OCI-LY7 (cell line): ENCODE results near the gene FOXP1. TPM values are rescaled to one million over a fixed set of nuclear protein-coding genes. Genes with fewer than 3 reads are reported as not detected.

ENCODE experiments used
- BruUV-seq: library from RNA; stranded (reverse); fragments of 400-500 nt; replicated peaks from 2 replicates; lab custom pipeline; 2021; lab: Mats Ljungman, UMichigan
- CTCF ChIA-PET: fragments of 300-600 bp; sonication (Branson Sonifier 250); formaldehyde crosslinking; loops from one replicate; lab custom pipeline; 2022; ENCODE audit warnings: antibody characterized with exemption; ENCODE audit not compliant: unreplicated experiment; lab: Charles Lee
- POLR2A ChIA-PET: fragments of 300-600 bp; sonication (Branson Sonifier 250); formaldehyde crosslinking; loops from one replicate; lab custom pipeline; 2022; ENCODE audit warnings: antibody characterized with exemption; lab: Charles Lee
- DNase-seq: peaks from one replicate; pipeline ENCODE4 v3.0.0-alpha.2; 2015; ENCODE audit warnings: low spot score
- H2AFZ ChIP-seq: fragments of 200-600 bp; sonication (generic), shearing (Covaris generic); 2 replicates; pipeline ENCODE4 v1.6.1; 2014; ENCODE audit warnings: mild to moderate bottlenecking, antibody characterized with exemption, low read length, moderate library complexity
- H3K27ac ChIP-seq: fragments of 200-600 bp; sonication (generic); 2 replicates; pipeline ENCODE4 v1.5.1; 2014; ENCODE audit warnings: mixed run types, low read depth, mild to moderate bottlenecking, moderate library complexity, low read length, inconsistent platforms; ENCODE audit not compliant: poor library complexity, severe bottlenecking
- H3K36me3 ChIP-seq: fragments of 200-600 bp; sonication (generic); 2 replicates; pipeline ENCODE4 v1.6.1; 2014; ENCODE audit warnings: mild to moderate bottlenecking, antibody characterized with exemption, low read length, moderate library complexity, mixed read lengths; ENCODE audit not compliant: insufficient read depth
- H3K4me1 ChIP-seq: fragments of 200-600 bp; sonication (generic); 2 replicates; pipeline ENCODE4 v1.5.1; 2014; ENCODE audit warnings: mild to moderate bottlenecking, low read length; ENCODE audit not compliant: insufficient read depth, poor library complexity, severe bottlenecking
- H3K4me2 ChIP-seq: fragments of 200-600 bp; sonication (generic); 2 replicates; pipeline ENCODE4 v1.6.1; 2014; ENCODE audit warnings: mild to moderate bottlenecking, low read length
- H3K4me3 ChIP-seq: fragments of 200-600 bp; sonication (generic); 2 replicates; pipeline ENCODE4 v1.5.1; 2014; ENCODE audit warnings: mild to moderate bottlenecking, low read depth, low read length; ENCODE audit not compliant: poor library complexity, severe bottlenecking
- H3K79me2 ChIP-seq: fragments of 200-600 bp; sonication (generic); 2 replicates; pipeline ENCODE4 v1.6.1; 2016; ENCODE audit warnings: low read depth, mild to moderate bottlenecking, low read length, moderate library complexity, mixed read lengths; ENCODE audit not compliant: insufficient read depth
- H3K9me2 ChIP-seq: fragments of 200-600 bp; sonication (generic); 2 replicates; pipeline ENCODE4 v1.6.1; 2016; ENCODE audit warnings: mild to moderate bottlenecking, low read length, mixed read lengths; ENCODE audit not compliant: insufficient read depth
- H3K9me3 ChIP-seq: fragments of 200-600 bp; sonication (generic); 2 replicates; pipeline ENCODE4 v1.6.1; 2014; ENCODE audit warnings: mild to moderate bottlenecking, mixed run types, low read length, mixed read lengths
- H4K20me1 ChIP-seq: fragments of 200-600 bp; sonication (generic); 2 replicates; pipeline ENCODE4 v1.6.1; 2014; ENCODE audit warnings: mild to moderate bottlenecking, antibody characterized with exemption, low read length, moderate library complexity, mixed read lengths; ENCODE audit not compliant: insufficient read depth
- CTCF ChIP-seq: fragments of 200-600 bp; sonication (generic); conservative IDR thresholded peaks from 2 replicates; pipeline ENCODE4 v1.5.1; 2014; ENCODE audit warnings: mild to moderate bottlenecking, antibody characterized with exemption, low read length, moderate library complexity, mixed read lengths
- EZH2phosphoT487 ChIP-seq: fragments of 200-600 bp; sonication (generic); IDR thresholded peaks from 2 replicates; pipeline ENCODE4 v1.6.1; 2018; ENCODE audit warnings: low read depth, borderline replicate concordance, mild to moderate bottlenecking, mixed run types, antibody characterized with exemption, low read length, moderate library complexity, mixed read lengths
- intact Hi-C: fragments of 100-400 bp; cut with micrococcal nuclease; formaldehyde crosslinking; loops from one replicate; pipeline ENCODE4 v1.10.0; 2022; ENCODE audit not compliant: unreplicated experiment
- total RNA-seq, 2 experiments: library from RNA; depleted of rRNA in 1 of 2; stranded (reverse); fragments of >200 nt in 1 of 2; shearing (Covaris generic) in 1 of 2; gene quantifications; 2 replicates each; pipeline ENCODE4 v1.2.3, GENCODE V29; 2014 to 2022

Gene FOXP1
- total RNA-seq, 2 experiments from 2014 or later = 87.3 to 151 TPM

DNA sequence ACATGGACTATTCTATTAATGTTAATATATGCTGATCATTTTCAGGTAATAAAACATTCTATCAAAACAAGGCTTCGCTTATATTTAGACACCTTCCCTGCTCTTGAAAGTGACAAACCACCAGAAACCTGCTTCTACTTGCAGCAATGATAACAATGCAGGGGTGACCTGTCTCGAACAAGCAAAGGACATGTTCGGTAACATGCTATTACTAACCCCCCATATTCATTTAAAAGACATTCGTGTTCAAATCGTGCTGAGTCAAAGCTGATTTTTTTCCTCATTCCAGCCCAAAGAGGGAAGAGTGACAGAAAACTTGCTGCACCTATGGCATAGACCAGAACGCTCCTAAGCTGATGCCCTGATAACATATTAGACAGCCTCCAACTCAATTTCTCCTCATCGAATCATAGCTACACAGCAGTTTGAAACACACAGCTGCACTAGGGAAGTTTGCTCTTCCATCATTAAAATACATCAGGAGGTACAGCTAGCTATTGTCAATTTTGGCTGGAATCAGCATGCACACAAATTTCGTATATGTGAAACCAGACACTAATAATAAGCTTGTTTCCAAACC lies 341.5 kb downstream of the FOXP1 start:
- no TSS peak for BruUV-seq
- no peak for DNase-seq
- Histone ChIP-seq H3K9me3 (no peaks in the 10 kb centered on the region), H3K4me2 (no peak overlapping the region), H3K36me3 (peaks cover 7% of the 10 kb centered on the region), H2AFZ (no peak overlapping the region), H3K4me1 (peaks cover 4% of the 10 kb centered on the region), H4K20me1 (no peaks in the 10 kb centered on the region), H3K9me2 (no peaks in the 10 kb centered on the region), H3K4me3 (no peak overlapping the region), H3K79me2 (no peaks in the 10 kb centered on the region), H3K27ac (no peak overlapping the region)
- ChIA-PET POLR2A (interaction anchor here (0.5 to 1.6 kb wide), 6 partner anchors 9 to 356 kb away, joined by 3 to 9 read pairs (median 4); no protein-coding TSS in a partner anchor), CTCF (no interaction called here)
- TF ChIP-seq CTCF (no peak), EZH2phosphoT487 (no peak)
- intact Hi-C loops = loop anchor here (10.0 kb wide), 1 partner anchor 273 kb away; no protein-coding TSS in a partner anchor

DNA sequence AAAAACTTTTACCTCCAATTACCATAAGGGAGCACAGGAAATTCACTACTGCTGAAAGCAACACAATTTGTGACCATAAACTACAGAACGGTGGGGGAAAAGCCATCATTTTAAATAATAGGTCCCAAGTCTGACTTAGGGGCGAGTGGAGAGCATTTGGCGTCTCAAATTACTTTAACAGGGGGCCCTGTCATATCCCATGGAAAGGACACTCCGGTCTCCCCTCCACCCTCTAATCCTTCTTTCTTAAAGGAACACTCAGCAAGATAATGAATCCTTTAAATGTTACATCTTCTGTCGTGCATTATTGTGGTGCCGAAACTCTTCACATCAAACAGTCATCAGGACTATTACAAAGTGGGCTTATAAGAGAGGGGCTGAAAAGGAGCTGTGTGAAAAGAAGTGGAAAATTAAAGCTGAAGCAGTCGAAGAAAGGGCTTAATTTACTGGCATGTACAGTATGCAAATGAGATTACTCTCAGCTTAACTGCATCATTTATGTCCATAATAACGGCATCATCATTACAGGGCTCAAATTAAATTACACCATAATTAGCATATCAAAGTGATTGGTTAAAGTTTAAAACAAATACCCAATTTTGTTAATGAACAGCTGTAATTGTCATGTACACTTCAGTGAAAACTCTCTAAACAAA lies 342.2 kb downstream of the FOXP1 start:
- no peak for DNase-seq
- H3K79me2 ChIP-seq = no peaks in the 10 kb centered on the region
- peaks cover 4% of the 10 kb centered on the region for H3K4me1 ChIP-seq
- peaks cover 7% of the 10 kb centered on the region for H3K36me3 ChIP-seq
- H3K27ac ChIP-seq = no peak overlapping the region
- BruUV-seq = no TSS peak
- H3K9me2 ChIP-seq = no peaks in the 10 kb centered on the region
- no peak overlapping the region for H3K4me2 ChIP-seq
- intact Hi-C loops = loop anchor here (10.0 kb wide), 1 partner anchor 273 kb away; no protein-coding TSS in a partner anchor
- no peak overlapping the region for H2AFZ ChIP-seq
- H3K9me3 ChIP-seq = no peaks in the 10 kb centered on the region
- CTCF ChIA-PET = no interaction called here
- H3K4me3 ChIP-seq = no peak overlapping the region
- H4K20me1 ChIP-seq = no peaks in the 10 kb centered on the region
- no peak for TF ChIP-seq EZH2phosphoT487
- POLR2A ChIA-PET = interaction anchor here (0.5 to 1.6 kb wide), 5 partner anchors 12 to 356 kb away, joined by 3 to 5 read pairs (median 4); no protein-coding TSS in a partner anchor

DNA sequence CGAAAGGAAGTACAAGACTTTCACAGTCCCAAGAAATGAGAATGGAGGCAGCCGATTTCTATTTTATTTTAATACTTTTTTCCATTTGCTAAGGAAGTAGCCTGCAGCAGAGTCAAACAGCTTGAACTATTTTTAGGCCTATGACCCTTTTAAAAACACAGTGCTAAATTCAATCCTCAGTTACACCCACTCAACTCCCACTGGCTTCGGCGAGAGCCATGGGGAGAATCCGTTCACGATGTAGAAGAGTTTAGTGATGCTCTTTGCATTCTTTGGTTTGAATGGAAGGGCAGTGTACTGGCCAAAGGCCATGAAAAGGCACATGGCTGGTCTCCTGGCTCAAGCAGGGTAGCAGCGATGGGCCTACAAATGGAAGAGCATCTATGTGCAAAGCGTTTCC lies 343.5 kb downstream of the FOXP1 start:
- peaks cover 7% of the 10 kb centered on the region for H3K36me3 ChIP-seq
- no peak for DNase-seq

More for the DNA sequence above, 343.5 kb downstream of the FOXP1 start:
- H3K27ac ChIP-seq = no peak overlapping the region
- no peak for TF ChIP-seq EZH2phosphoT487
- no peak for TF ChIP-seq CTCF
- intact Hi-C loops = loop anchor here (10.0 kb wide), 1 partner anchor 275 kb away; no protein-coding TSS in a partner anchor
- POLR2A ChIA-PET = no interaction called here
- no peaks in the 10 kb centered on the region for H3K79me2 ChIP-seq
- H2AFZ ChIP-seq = no peak overlapping the region
- H3K9me2 ChIP-seq = no peaks in the 10 kb centered on the region
- no peaks in the 10 kb centered on the region for H4K20me1 ChIP-seq
- no peaks in the 10 kb centered on the region for H3K9me3 ChIP-seq
- H3K4me2 ChIP-seq = no peak overlapping the region
- H3K4me3 ChIP-seq = no peak overlapping the region
- H3K4me1 ChIP-seq = peaks cover 4% of the 10 kb centered on the region
- CTCF ChIA-PET = no interaction called here
- BruUV-seq = no TSS peak
